Endothelial cell (in vitro differentiated cells): ENCODE results near the gene RBPJ. TPM values are rescaled to one million over a fixed set of nuclear protein-coding genes. Genes with fewer than 3 reads are reported as not detected.

Source experiments
- DNase-seq: peaks from one replicate; pipeline ENCODE4 v3.0.0; 2021; ENCODE audit warnings: low spot score
- H3K27ac Mint-ChIP-seq: one replicate; pipeline ENCODE4 v1.8.0; 2021; ENCODE audit warnings: mixed read lengths, inconsistent platforms; ENCODE audit not compliant: unreplicated experiment
- H3K27me3 Mint-ChIP-seq: one replicate; pipeline ENCODE4 v1.8.0; 2021; ENCODE audit warnings: mild to moderate bottlenecking, moderate library complexity, mixed read lengths, inconsistent platforms; ENCODE audit not compliant: unreplicated experiment
- H3K36me3 Mint-ChIP-seq: one replicate; pipeline ENCODE4 v1.8.0; 2021; ENCODE audit warnings: mild to moderate bottlenecking, low read depth, mixed read lengths, inconsistent platforms; ENCODE audit not compliant: unreplicated experiment
- H3K4me1 Mint-ChIP-seq: one replicate; pipeline ENCODE4 v1.8.0; 2021; ENCODE audit warnings: mild to moderate bottlenecking, mixed read lengths, inconsistent platforms; ENCODE audit not compliant: unreplicated experiment
- H3K4me3 Mint-ChIP-seq: one replicate; pipeline ENCODE4 v1.8.0; 2021; ENCODE audit warnings: mild to moderate bottlenecking, mixed read lengths, inconsistent platforms; ENCODE audit not compliant: unreplicated experiment
- H3K9me3 Mint-ChIP-seq: one replicate; pipeline ENCODE4 v1.8.0; 2021; ENCODE audit warnings: mixed read lengths, inconsistent platforms; ENCODE audit not compliant: unreplicated experiment
- total RNA-seq: library from RNA; stranded (reverse); fragmentation: NEBNext Ultra II Directional; extraction: Animal tissue kit (Norgen Biotek cat#: 25700); gene quantifications from one replicate; pipeline ENCODE4 v1.2.1, GENCODE V29; 2021; ENCODE audit not compliant: unreplicated experiment
- TF ChIP-seq, protein P1 (sequence below): fragments of 200-600 bp; sonication (generic); IDR thresholded peaks from one replicate; pipeline ENCODE4 v1.5.0; 2021; ENCODE audit warnings: antibody characterized with exemption; ENCODE audit not compliant: unreplicated experiment

RBPJ gene
- total RNA-seq, 1 donor from 2014 or later = 47.9 TPM

DNA sequence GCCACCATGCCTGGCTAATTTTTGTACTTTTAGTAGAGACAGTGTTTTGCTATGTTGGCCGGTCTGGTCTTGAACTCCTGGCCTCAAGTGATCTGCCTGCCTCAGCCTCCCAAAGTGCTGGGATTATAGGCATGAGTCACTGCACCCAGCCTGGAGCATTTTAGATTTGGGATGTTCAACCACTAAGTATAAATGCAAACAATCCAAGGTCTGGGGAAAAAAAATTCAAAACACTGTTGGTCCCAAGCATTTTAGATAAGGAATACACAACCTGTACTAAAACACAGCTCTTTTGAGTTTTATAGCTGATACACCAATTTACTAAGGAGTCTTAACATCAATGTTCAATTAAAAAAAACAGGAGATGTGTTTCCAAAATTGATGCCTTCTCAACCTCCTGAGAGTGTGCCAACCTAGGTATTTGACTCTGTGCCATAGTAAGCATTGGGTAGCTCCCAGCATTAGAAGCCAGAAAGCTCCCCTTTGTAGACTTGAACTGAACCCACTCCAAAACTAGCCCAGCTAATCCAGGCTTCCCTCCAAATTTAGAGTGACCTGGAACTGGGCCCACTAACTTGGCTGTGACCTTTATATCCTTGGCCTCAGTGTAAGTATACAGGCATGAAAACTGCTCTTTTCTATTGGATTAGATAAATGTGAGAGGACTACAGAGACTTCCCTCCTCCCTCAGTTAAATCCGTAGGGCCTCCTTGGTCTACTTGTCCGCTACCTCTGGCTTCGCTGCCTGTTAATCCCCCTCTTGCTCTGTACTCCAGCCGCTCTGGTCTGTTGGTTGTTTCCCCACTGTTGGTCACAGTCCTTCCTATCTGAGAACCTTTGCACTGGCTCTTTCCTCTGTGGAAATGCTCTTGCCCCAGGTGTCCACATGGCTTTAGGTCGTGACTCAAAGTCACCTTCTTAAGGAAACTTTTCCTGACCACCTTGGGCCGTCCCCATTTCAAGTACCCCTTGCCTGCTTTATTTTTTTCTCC lies 91.9 kb downstream of the RBPJ start:
- Mint-ChIP-seq H3K36me3 (no peaks in the 10 kb centered on the region), H3K4me1 (no peaks in the 10 kb centered on the region), H3K4me3 (no peak overlapping the region), H3K9me3 (no peaks in the 10 kb centered on the region), H3K27me3 (no peaks in the 10 kb centered on the region), H3K27ac (no peak overlapping the region)
- DNase-seq = no peak
- TF ChIP-seq, protein P1, sequence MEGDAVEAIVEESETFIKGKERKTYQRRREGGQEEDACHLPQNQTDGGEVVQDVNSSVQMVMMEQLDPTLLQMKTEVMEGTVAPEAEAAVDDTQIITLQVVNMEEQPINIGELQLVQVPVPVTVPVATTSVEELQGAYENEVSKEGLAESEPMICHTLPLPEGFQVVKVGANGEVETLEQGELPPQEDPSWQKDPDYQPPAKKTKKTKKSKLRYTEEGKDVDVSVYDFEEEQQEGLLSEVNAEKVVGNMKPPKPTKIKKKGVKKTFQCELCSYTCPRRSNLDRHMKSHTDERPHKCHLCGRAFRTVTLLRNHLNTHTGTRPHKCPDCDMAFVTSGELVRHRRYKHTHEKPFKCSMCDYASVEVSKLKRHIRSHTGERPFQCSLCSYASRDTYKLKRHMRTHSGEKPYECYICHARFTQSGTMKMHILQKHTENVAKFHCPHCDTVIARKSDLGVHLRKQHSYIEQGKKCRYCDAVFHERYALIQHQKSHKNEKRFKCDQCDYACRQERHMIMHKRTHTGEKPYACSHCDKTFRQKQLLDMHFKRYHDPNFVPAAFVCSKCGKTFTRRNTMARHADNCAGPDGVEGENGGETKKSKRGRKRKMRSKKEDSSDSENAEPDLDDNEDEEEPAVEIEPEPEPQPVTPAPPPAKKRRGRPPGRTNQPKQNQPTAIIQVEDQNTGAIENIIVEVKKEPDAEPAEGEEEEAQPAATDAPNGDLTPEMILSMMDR = no peak

DNA sequence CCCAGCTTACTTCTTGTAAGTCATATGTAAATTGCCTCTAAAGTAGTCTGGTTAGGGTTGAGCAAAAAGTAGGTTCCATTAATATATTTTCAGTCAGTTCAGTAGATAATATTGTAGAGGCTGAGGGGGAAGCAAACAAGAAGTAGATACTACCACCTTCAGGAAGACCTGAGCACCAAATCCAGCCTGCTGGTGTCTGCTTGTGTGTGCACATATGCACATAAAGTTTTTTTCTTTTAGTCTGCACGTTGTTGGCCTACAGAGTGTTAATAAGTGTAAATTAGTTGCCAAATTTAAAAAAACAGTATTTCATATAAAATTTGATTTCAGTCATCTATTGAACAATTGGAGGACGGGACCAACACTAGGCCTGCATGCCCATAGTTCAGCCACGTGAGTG lies 92.8 kb downstream of the RBPJ start:
- H3K36me3 Mint-ChIP-seq = no peaks in the 10 kb centered on the region
- no peaks in the 10 kb centered on the region for H3K27me3 Mint-ChIP-seq
- H3K4me3 Mint-ChIP-seq = no peak overlapping the region
- H3K27ac Mint-ChIP-seq = no peak overlapping the region
- DNase-seq = no peak
- H3K4me1 Mint-ChIP-seq = no peaks in the 10 kb centered on the region
- TF ChIP-seq, protein P1 = no peak
- H3K9me3 Mint-ChIP-seq = no peaks in the 10 kb centered on the region

DNA sequence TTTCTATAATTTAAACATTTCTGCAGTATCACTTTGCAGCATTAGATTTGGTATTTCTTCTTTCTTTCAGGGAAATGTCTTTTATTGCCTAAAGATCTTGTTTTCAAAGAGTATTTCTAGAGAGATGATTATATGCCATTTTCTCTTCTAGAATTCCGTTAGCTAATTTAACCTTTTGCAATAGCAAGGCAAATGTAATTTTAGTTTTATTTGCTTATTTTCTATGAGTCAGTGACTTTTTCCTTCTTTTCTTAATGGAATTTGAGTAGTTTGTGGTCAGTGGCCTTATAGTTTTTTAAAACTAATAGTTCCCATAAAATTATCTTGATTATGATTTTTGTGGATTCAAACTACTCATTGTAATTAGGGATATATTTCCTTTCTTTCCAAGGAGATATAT lies 97.3 kb downstream of the RBPJ start:
- TF ChIP-seq, protein P1 = no peak
- peaks cover 13% of the 10 kb centered on the region for H3K36me3 Mint-ChIP-seq
- no peak overlapping the region for H3K27ac Mint-ChIP-seq
- no peak for DNase-seq
- no peaks in the 10 kb centered on the region for H3K9me3 Mint-ChIP-seq
- H3K4me1 Mint-ChIP-seq = no peaks in the 10 kb centered on the region
- H3K27me3 Mint-ChIP-seq = no peaks in the 10 kb centered on the region
- no peak overlapping the region for H3K4me3 Mint-ChIP-seq

DNA sequence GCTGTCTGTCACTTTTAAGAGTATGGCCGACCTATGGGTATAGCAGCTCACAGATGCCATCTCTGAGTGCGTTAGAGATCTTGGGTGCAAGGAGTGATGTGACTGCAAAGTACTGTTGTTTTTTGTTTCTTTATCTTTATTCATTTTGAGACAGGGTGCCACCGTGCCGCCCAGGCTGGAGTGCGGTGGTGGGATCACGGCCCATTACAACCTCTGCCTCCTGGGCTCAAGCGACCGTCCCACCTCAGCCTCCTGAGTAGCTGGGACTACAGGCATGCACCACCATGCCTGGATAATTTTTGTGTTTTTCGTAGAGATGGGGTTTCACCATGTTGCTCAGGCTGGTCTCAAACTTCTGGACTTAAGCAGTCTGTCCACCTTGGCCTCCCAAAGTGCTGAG lies 98.0 kb downstream of the RBPJ start:
- Mint-ChIP-seq H3K27ac (no peak overlapping the region), H3K27me3 (no peaks in the 10 kb centered on the region), H3K4me1 (no peaks in the 10 kb centered on the region), H3K4me3 (no peak overlapping the region), H3K36me3 (peaks cover 13% of the 10 kb centered on the region), H3K9me3 (no peaks in the 10 kb centered on the region)
- TF ChIP-seq, protein P1 = no peak
- DNase-seq = no peak

DNA sequence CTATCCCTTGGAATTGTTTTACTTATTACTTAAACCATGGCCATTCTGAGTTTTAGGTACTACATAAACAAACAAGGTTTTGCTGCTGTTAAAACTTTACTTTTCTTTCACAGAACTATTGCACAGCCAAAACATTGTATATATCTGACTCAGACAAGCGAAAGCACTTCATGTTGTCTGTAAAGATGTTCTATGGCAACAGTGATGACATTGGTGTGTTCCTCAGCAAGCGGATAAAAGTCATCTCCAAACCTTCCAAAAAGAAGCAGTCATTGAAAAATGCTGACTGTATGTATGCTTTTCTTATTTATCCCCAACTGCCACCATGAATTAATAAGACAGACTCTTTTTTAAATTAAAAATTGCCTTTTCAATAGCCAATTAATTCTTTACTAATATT lies 99.6 kb downstream of the RBPJ start:
- TF ChIP-seq, protein P1 = no peak
- Mint-ChIP-seq H3K27ac (no peak overlapping the region), H3K4me1 (no peaks in the 10 kb centered on the region), H3K36me3 (peaks cover 13% of the 10 kb centered on the region), H3K4me3 (no peak overlapping the region), H3K9me3 (no peaks in the 10 kb centered on the region), H3K27me3 (no peaks in the 10 kb centered on the region)
- DNase-seq = no peak
